HG02981 (cell line): Measurements from ENCODE around the gene C3.

Source experiments
- ATAC-seq: cut with Tn5 transposase; IDR thresholded peaks from one replicate; pipeline ENCODE4 v1.9.1; 2021; ENCODE audit warnings: mild to moderate bottlenecking, moderate library complexity; ENCODE audit not compliant: unreplicated experiment

C3 gene

DNA sequence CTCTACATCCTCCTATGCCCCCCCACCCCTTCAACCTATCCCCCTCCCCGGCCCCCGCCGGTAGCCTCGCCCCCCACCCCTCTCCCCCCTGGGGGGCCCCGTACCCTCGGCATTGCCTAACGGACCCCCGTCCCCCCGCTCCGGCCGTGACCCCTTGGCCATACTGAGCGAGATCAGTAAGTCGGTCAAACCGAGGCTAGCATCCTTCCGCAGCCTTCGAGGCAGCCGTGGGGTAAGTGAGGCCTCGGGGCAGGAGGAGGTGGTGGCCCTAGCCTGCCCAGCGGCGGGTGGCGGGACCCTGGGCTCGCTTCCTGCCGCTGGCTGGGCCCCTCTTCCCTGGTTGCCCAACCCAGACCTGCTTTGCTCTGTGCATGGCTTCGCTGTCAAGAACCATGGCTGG, 25.5 kb upstream of the C3 start:
- no peak for ATAC-seq

DNA sequence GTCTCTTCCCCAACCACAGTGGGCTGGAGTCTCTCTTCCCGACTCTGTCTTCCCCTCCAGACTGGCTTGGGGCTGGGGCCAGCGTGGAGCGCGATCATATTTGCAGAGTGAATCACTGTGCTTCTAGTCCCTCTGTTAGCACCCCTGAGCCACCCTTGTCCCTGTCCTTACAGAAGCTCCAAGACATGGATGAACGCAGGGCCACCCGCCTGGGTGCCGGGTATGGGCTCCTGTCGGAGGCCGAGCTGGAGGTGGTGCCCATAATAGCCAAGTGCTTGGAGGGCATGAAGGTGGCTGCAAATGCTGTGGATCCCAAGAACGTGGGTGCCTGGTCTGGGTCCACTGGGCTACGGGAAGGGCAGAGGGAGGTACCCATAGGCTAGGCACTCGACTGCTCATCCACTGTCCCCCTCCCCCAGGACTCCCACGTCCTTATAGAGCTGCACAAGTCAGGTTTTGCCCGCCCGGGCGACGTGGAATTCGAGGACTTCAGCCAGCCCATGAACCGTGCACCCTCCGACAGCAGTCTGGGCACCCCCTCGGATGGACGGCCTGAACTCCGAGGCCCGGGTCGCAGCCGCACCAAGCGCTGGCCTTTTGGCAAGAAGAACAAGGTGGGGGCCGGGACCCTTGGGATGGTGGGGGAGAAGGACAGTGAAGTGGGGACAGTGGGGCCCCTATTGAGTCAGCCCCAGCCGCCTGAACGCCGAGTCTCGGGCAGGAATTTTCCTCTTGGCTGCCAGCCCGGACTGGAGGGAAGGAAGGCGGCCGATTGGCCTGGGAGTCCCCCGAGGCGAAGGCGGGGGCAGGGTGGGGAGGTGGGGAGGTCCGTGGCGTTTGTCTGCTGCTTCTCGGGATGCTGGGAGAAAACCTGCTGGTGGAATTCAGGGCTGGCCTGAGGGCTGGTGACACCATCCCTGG, 24.2 kb upstream of the C3 start:
- ATAC-seq, result no peak

DNA sequence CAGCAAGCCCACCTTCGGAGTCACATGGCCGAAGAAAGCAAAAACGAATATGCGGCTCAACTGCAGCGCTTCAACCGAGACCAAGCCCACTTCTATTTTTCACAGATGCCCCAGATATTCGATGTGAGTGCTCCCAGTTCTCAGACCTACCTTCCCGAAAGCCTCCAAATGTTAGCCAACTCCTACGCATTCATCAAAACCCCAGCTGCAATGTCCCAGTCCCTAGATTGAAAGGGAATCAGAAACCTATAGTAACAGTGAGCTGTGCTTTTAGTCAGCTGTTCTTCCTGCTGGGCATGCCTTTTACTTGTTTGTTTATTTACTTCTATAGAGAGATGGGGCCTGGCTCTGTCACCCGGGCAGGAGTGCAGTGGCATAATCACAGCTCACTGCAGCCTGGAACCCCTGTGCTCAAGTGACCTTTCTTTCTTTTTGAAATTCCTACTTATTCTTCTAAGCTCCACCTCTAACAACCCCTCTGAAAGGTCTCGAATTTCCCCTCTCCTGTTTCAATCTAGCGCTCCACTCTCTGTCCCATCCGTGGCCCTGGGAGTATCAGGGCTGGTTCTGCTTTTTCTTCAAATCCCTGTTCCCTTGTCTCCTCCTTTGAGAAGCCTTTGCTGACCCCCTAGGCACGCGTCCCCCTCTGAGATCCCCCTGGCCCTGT, 23.4 kb upstream of the C3 start:
- ATAC-seq, result no peak

DNA sequence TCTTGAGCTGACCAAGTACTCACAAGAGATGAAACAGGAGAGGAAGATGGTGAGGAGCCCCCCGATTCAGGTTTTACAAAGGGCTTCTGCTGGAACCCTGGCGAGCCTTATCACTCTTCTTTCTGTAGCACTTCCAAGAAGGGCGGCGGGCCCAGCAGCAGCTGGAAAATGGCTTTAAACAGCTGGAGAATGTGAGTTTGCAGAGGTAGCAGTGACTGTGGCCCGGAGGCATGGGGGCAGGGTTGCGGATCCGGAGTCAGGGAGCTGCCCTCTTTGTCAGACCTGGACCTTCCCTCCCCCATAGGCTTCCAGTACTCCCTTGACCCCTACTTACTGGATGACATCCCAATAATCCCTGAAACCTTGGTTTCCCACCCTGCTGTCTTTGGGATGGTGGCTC, 22.6 kb upstream of the C3 start:
- ATAC-seq, result no peak

DNA sequence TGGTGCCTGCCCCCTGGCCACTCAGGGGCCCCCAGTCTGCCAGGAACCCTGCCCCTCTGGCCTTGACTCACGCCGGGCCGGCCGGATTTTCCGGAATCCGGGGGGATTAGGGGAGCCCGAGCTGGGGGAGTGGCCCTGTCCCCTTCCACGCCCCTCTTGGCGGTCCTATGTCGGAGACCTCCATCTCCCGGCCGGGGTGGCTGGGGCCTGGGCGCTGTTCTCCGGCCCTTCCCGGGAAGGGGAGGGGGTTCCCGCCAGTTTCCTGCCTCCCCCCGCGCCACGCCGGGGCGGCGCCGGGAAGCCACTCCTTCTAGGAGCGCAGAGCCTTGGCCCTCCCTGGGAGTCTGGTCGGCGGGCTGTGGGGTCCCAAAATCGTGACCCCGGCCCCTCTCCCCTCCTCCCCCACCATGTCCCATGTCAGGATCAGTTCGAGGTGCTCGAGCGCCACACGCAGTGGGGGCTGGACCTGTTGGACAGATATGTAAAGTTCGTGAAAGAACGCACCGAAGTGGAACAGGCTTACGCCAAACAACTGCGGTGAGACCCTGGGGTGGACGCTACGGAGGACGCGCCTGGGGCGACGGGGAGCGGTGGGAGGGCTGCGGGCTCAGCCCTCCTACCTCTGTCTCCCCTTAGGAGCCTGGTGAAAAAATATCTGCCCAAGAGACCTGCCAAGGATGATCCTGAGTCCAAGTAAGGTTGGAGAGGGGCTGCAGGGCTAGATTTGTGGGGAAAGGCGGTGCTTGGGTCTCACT, 20.3 kb upstream of the C3 start:
- ATAC-seq, result no peak

DNA sequence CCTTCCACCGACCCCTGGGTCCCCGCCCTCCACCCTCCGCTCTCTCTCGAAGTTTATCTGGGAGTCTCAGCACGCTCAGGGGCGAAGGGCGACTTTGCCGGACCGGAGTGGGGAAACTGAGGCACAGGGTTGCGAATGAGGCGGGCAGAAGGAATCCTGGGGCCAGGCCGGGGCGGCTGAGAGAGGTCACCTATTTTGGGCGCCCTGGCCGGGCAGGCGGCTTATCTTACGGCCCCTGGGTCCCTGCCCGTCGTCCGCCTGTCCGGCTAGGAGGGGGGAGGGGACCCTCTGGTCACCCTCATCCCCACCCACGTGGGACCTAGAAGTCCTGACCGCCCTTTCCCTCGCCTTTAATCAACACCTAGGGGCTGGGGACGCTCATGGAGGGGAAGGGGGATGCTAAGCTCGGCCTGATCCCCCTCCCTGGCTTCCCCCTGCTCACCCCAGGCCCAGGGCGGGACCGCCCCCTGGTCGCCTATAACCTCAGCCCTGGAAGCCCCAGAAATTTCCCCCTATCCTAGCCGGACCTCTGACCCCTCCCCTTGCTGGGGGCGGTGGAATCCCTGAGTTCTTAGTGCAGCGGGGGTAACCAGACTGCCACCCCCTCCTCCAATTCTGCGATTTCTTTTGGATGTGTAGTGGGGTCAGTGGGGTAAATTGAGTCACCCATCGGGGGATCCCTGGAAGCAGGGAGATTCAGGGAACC, 19.6 kb upstream of the C3 start:
- no peak for ATAC-seq

DNA sequence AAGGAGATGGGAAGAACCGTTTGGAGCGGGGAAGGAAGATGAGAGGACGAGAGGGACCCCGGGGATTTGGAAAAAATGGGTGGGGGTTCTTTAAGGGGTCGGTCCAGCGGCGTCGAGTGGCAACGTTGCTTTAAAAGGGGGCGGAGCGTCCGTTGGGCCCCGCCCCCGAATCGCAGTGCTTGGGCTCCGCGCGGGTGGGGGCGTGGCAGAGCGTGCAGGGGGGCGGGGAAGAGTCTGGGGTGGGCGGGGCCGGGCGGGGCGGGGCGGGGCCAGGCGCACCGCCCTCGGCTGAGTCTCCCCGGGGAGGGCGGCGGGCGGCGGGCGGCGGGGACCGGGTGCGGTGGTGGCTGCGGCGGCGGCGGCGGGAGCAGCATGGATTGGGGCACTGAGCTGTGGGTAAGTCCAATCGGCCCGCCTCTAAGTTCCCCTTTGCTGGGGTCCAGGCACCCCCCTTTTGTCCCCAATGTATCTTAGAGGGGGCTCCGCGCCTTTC, 19.0 kb upstream of the C3 start, which contains the start of gene TRIP10:
TSS of gene TRIP10 (plus strand) at position 291 of the 493 bp plus-strand sequence. CDS start at position 373, 82 bp downstream.
- ATAC-seq, result no peak

DNA sequence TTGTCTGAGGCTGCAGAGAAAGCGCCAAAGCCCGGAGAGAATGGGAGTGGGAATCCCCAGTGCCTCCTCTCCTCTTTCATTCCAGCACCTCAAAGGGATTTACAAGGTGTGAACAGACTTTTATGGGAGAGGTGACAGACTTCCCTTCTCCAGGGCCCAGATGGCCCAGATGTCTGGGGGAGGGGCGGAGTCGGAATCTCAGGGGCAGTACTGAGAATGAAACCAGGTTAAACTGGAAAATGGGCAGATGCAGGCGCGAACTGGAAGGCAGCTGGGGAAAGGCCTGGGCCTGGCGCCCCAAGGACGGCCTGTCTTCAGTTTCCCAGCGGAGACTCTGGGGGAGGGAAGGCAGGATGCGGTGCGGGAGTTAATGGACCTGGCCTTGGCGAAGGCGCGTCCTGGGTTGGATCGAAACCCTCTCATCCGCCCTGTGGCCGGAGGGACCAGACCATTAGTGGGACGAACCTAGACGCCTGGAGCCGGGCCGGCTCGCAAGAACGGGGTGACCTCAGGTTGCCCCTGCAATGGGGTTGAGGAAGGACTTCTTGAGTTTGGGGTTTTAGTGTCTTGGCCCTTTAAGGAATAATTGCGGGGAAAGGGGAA, 18.4 kb upstream of the C3 start:
- no peak for ATAC-seq

DNA sequence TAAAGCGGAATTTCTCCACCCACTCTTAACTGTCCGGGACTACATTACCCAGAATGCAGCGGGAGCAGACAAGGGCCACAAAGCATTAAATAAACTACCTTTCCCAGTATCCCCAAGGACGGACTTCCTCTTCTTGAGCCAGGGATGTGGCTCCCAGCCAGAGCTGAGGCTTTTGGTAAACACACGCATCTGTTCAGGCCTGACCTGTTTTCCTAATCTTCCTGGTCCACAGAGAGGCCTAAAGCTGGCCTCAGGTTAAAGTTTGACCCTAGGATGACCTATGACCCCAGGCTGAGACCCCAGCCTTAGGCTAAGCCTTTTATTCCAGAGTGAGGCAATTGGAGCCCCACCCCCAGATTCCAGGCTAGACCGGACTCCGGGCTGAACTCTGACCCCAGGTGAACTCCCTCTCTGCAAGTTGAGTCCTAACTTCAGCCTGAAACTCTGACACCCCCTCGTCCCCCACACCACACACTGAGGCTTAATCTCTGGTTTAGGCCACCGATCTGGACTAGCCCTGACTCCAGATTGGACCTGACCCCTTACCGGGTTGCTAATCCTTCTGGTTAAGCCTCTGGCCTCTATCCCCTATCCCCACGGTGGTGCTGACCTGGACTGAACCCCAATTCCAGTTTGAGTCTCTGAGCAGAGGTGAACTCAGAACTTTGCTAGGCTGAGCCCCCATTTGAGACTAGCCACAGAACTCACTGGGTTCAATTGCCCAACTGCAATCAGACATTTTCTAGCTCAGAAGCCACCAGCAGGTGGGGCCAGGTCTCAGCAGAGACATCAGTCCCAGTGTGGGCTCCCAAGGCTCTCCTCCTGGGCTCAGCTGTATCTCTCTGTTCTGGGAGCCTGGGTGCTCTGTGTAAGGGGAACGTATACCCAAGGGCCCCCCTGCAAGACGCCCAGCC, 17.7 kb upstream of the C3 start:
- ATAC-seq, result no peak

DNA sequence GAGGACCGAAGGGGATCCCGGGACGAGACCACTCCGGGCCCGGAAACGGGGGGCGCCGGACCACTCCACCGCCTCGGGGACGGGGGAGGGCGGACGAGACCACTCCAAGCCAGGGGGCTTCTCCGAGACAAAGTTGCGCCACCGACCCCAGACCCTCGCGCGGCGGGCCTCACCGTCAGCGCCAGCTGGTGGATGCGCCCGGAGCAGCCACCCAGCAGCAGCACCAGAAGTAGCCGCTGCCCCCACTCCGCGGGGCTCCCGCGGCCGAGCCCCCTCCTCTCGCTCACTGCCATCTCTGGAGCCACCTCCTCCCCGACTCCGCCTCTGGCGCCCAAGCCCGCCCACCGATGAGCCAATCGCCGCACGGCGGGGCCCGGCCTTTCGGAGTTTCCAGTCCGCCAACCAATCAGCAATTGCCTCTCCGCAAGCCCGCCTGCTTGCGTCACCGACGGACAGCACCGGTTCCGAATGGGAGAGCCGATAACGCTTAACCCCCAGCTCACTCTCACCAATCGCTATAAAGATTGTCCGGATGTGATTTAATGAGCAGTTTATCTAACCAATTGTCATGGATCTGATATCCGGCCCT, 16.9 kb upstream of the C3 start, which contains the start of gene GPR108:
TSS of gene GPR108 (minus strand) at position 297 of the 589 bp plus-strand sequence. CDS start at position 293, 4 bp downstream.
- peak; percentile 62 for ATAC-seq

DNA sequence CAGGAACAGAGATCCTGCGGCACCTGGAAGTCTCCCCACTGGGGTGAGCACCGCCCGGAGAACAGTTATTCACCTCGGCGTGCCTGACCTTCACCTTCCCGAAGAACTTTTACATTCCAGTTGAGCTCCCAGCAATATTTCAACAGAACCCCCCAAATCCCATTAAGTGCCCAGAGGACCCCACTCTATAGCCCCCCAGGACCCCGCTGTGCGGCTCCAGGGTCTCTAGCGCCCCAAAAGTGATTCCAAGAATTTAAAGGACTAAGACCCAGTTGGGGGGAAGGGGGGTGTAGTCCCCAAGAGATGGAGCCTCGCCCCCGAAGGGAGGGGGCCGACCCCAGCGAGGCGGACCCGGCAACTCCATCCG, 16.4 kb upstream of the C3 start:
- no peak for ATAC-seq

DNA sequence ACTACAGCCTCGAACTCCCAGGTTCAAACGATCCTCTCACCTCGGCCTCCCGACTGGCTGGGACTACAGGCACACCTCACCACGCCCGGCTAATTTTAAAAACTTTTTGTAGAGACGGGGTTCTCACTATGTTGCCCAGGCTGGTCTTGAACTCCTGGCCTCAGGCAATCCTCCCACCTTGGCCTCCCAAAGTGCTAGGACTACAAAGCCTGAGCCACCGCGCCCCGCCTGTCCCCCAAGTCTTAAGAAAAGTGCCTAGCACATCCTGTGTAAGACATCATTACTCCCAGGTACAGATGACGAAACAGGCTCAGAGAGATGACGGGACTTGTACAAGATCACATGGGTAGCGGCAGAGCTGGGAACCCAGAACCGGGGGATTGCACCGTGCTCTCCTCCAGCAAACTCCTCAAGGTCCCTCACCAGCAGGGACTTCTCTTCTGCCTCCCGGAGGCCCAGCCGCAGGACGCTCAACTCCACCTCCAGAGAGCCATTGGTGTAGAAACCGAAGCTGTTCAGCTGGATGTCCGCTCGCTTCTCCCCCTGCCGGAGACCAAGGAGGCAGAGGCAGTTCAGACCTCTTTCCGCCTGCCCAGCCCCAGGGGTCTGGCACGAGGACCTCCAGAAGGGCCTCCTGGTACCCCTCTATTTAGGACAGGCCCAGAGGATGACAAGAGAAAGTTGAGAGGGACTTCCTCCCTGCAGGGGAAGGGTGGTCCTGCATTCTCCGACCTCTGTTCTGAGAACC, 15.9 kb upstream of the C3 start:
- no peak for ATAC-seq

DNA sequence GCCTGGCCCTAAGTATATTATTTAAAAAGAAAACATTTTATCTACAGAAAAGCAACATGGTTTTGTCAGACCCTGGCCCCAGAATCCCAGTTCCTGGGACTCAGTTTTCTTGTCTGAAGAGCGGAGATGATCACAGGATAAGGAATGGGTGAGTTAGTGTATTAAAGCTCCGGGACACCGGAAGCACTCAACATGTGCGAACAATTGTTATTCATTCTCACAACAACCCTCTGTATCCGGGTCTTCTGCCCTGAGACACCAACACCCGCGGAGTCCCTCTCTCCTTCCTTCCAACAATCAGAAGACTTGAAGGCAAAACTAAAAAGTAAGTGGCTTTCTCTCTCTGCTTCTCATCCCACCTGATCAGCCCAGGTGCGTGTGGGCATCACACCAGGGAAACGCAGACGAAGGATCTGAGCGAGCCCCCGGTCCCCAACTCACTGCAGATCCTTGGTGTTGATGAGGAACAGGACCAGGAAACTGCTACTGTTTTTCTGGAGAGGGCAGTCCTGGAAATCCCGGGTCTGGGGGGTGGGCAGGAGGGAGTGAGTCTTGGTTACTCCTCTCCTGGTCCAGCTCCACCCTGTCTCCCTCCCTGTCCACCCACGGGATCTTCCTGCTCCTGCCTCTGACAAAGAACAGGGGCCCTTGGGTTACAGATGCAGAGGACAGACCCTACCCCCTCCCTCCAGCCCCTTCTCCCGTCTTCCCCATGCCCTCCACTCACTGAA, 14.9 kb upstream of the C3 start:
- ATAC-seq, result no peak

DNA sequence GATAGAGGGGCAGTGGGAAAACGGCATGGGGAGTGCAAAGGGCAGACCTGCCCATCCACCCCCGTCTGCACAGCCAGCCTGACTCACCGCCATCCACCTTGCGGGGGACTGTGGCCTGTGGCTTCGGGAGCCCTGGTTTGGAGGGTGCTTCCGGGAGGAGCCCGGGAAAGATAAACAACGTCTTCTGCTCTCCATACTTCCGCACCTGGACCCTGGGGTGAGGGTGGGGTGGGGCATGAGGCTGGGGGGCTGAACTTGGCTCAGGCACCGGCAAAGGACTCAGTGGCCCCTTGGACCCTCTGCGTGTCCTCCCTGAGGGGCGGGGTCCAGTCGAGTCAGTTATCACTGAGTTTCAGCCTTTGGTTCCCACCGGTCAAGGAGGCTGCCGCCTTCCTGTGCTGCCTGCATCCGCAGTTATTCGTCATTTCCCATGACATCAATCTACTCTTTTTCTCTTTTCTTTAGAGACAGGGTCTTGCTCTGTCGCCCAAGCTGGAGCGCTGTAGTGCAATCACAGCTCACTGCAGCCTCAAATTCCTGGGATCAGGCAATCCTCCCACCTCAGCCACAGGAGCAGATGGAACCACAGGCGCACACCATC, 13.7 kb upstream of the C3 start:
- ATAC-seq, result no peak

DNA sequence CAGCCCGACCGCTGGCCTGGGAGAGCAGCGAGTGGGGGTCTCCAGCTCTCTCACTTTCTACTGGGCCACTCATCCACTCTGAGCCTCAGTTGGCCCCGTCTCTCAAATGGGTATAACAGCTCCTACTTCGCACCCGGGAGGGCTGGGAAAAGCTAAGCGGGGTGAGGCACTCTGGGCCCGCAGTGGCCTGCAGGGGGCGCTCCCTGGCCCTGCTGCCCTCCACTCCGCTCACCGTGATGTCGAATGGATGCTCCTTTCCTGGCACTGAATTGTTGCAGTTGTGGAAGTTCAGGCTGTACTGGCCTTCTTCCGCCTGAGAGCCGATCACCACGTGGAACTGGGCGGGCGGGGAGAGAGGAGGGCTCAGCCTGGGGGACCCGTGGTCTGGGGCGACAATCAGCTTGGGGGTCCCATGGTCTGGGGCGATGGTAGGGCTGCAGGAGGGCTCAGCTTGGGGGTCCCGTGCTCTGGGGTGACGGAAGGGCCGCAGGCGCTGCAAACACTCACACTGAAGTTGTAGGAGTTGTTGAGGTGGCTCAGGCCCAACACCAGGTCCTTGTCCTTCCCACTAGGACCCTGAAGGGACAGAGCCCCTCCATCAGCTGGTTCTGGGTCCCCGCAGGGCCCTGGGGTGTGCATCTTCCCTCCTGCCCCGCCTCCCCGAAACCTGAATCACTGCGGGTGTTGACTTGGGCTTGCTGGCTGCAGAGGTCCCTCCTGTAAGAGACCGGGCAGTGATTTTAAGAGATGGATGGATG, 13.1 kb upstream of the C3 start:
- no peak for ATAC-seq

DNA sequence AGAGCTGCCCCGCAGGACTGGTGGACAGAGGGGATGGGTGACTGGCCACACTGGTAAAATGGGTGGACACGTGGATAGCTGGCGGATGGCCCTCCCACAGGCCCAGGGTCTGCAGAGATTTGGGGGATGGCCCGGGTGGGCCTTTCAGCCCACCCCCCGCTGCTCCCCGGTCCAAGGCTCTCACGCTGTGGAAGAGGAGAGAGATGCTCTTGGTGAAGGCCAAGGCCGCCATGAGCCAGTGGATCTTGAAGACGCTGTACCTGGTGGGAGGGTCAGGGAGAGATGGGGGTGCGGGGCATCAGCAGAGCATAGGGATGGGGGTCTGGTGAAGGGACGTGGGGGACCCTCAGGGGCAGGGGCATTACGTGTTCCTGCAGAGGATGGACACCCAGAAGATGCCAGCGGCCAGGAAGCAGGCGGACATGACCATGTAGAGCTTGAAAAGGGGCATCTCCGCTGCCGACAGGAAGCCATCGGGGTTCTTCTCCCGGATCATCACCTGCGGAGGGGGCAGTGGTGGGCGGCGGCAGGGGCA, 12.4 kb upstream of the C3 start:
- no peak for ATAC-seq
